Keratinocyte (primary cell): ENCODE data around the gene KLHL35. TPM values are rescaled to one million over a fixed set of nuclear protein-coding genes. Genes with fewer than 3 reads are reported as not detected.

Experiments
- DNase-seq: peaks from one replicate; pipeline ENCODE4 v3.0.0-alpha.2; 2011; ENCODE audit warnings: low read depth, missing footprints, low spot score
- FAIRE-seq: peaks from 2 replicates; lab custom pipeline; 2011; peaks lifted over from hg19 to GRCh38; lab: Jason Lieb, UNC
- H2AFZ ChIP-seq: 2 replicates; pipeline ENCODE4 v1.6.0; 2012; ENCODE audit warnings: low read length, control low read depth, inconsistent platforms; ENCODE audit not compliant: control insufficient read depth
- H3K27ac ChIP-seq: 2 replicates; pipeline ENCODE4 v1.5.1; 2011; ENCODE audit warnings: low read length; ENCODE audit not compliant: control insufficient read depth, insufficient read depth
- H3K27me3 ChIP-seq: 3 replicates; pipeline ENCODE4 v1.6.0; 2011; ENCODE audit warnings: low read length; ENCODE audit not compliant: control insufficient read depth, insufficient read depth; ENCODE audit errors: extremely low read depth
- H3K36me3 ChIP-seq, 2 experiments: 2 replicates in 1 of 2; 3 replicates in 1 of 2; pipeline ENCODE4 v1.5.1; 2011; ENCODE audit warnings: low read length in 2 of 2, mild to moderate bottlenecking in 1 of 2; ENCODE audit not compliant: control insufficient read depth in 2 of 2, insufficient read depth in 2 of 2; ENCODE audit errors: extremely low read depth in 1 of 2
- H3K4me1 ChIP-seq: 3 replicates; pipeline ENCODE4 v1.5.1; 2011; ENCODE audit warnings: low read length; ENCODE audit not compliant: control insufficient read depth, insufficient read depth; ENCODE audit errors: extremely low read depth
- H3K4me2 ChIP-seq: 3 replicates; pipeline ENCODE4 v1.6.0; 2011; ENCODE audit warnings: low read depth, low read length; ENCODE audit not compliant: control insufficient read depth, insufficient read depth; ENCODE audit errors: extremely low read depth
- H3K4me3 ChIP-seq, 3 experiments: fragments of 200-600 bp in 1 of 3; sonication (generic) in 1 of 3; 2 replicates in 2 of 3; 3 replicates in 1 of 3; pipeline ENCODE4 v1.5.1; 2011 to 2016; ENCODE audit warnings: low read length in 3 of 3, mild to moderate bottlenecking in 3 of 3, control low read depth in 2 of 3, inconsistent platforms in 1 of 3, low read depth in 1 of 3, mixed read lengths in 1 of 3, mixed run types in 1 of 3, moderate library complexity in 1 of 3; ENCODE audit not compliant: control insufficient read depth in 2 of 3, insufficient read depth in 2 of 3; ENCODE audit errors: extremely low read depth in 1 of 3
- H3K79me2 ChIP-seq: 2 replicates; pipeline ENCODE4 v1.6.0; 2012; ENCODE audit warnings: low read length; ENCODE audit not compliant: control insufficient read depth, insufficient read depth
- H3K9ac ChIP-seq: 3 replicates; pipeline ENCODE4 v1.6.0; 2011; ENCODE audit warnings: low read length; ENCODE audit not compliant: control insufficient read depth, insufficient read depth; ENCODE audit errors: extremely low read depth
- H3K9me1 ChIP-seq: 3 replicates; pipeline ENCODE4 v1.6.0; 2011; ENCODE audit warnings: low read length; ENCODE audit not compliant: control insufficient read depth, insufficient read depth; ENCODE audit errors: extremely low read depth
- H3K9me3 ChIP-seq: 2 replicates; pipeline ENCODE4 v1.5.1; 2012; ENCODE audit warnings: low read depth, low read length; ENCODE audit not compliant: control insufficient read depth
- H4K20me1 ChIP-seq: 3 replicates; pipeline ENCODE4 v1.6.0; 2011; ENCODE audit warnings: low read length; ENCODE audit not compliant: control insufficient read depth, insufficient read depth; ENCODE audit errors: extremely low read depth
- CTCF ChIP-seq, 3 experiments: IDR thresholded peaks in 1 of 3; conservative IDR thresholded peaks in 1 of 3; optimal IDR thresholded peaks in 1 of 3; 2 replicates in 2 of 3; 3 replicates in 1 of 3; pipeline versions ENCODE3 to v1.5.1; 2011; ENCODE audit warnings: low read length in 3 of 3, mild to moderate bottlenecking in 3 of 3, moderate library complexity in 2 of 3, control low read depth in 1 of 3, inconsistent platforms in 1 of 3; ENCODE audit not compliant: insufficient read depth in 2 of 3; ENCODE audit errors: extremely low read depth in 1 of 3
- EZH2 ChIP-seq: IDR thresholded peaks from one replicate; pipeline ENCODE4 v1.6.1; 2012; ENCODE audit warnings: inconsistent platforms, mild to moderate bottlenecking, low read length, moderate library complexity
- dilution Hi-C: fragments of 300-500 bp; cut with MboI; formaldehyde crosslinking; loops from one replicate; pipeline ENCODE4 v1.7.0; 2020; ENCODE audit warnings: low sequenced_read_pairs; ENCODE audit not compliant: extremely low pct_ligation_motif_present
- polyA plus RNA-seq, 5 experiments: library from polyadenylated mRNA; depleted of rRNA in 3 of 5; stranded (reverse) in 3 of 5; stranded (forward) in 1 of 5; unstranded in 1 of 5; fragments of >200 nt; gene quantifications; 1 replicate in 1 of 5; 2 replicates in 3 of 5; 3 replicates in 1 of 5; pipeline versions ENCODE4 v1.2.1 to v1.2.3, GENCODE V29; 2011 to 2012; ENCODE audit warnings: missing spikeins in 2 of 5, low read depth in 1 of 5, low replicate concordance in 1 of 5

The KLHL35 gene
- polyA plus RNA-seq, 1 donor (not counting 4 experiments of a cell fraction or from before 2014, with no cell fraction given), result 0.58 TPM

GRCh38 chr11:75422248-75423231, 10.5 kb downstream of the KLHL35 start:
- H4K20me1 ChIP-seq, result no peaks in the 10 kb centered on the region
- no peaks in the 10 kb centered on the region for H3K79me2 ChIP-seq
- FAIRE-seq (no peak), DNase-seq (no peak)
- no peak overlapping the region for H3K4me3 ChIP-seq
- H3K36me3 ChIP-seq, result peaks cover 3 to 10% of the 10 kb centered on the region in 2 experiments
- H3K4me2 ChIP-seq, result no peak overlapping the region
- no peak overlapping the region for H2AFZ ChIP-seq
- TF ChIP-seq CTCF (optimal IDR thresholded peaks at IDR 0.05 in 1 of 3, IDR thresholded peaks at IDR 0.05 in 1 of 3, conservative IDR thresholded peaks at IDR 0.05 in 1 of 3; ENCODE audit: extremely low read depth in 1 of 3, insufficient read depth in 2 of 3, low read length in 3 of 3) (no peak), EZH2 (no peak)
- H3K27ac ChIP-seq, result no peak overlapping the region
- H3K4me1 ChIP-seq, result peaks cover 15% of the 10 kb centered on the region
- H3K27me3 ChIP-seq, result no peaks in the 10 kb centered on the region
- dilution Hi-C loops, result no loop called here
- H3K9me3 ChIP-seq, result no peaks in the 10 kb centered on the region
- no peak overlapping the region for H3K9ac ChIP-seq
- H3K9me1 ChIP-seq, result no peaks in the 10 kb centered on the region

- Histone ChIP-seq H3K9me3 (no peaks in the 10 kb centered on the region), H3K27me3 (no peaks in the 10 kb centered on the region), H3K79me2 (no peaks in the 10 kb centered on the region), H2AFZ (no peak overlapping the region), H3K9me1 (no peaks in the 10 kb centered on the region), H3K9ac (no peak overlapping the region), H3K4me1 (peaks cover 15% of the 10 kb centered on the region), H3K4me2 (no peak overlapping the region), H4K20me1 (no peaks in the 10 kb centered on the region), H3K4me3 (no peak overlapping the region), H3K27ac (no peak overlapping the region), H3K36me3 (peaks cover 3 to 10% of the 10 kb centered on the region in 2 experiments)
- DNase-seq, result no peak
- FAIRE-seq, result no peak
- TF ChIP-seq EZH2 (no peak), CTCF (optimal IDR thresholded peaks at IDR 0.05 in 1 of 3, IDR thresholded peaks at IDR 0.05 in 1 of 3, conservative IDR thresholded peaks at IDR 0.05 in 1 of 3; ENCODE audit: extremely low read depth in 1 of 3, insufficient read depth in 2 of 3, low read length in 3 of 3) (no peak)
- dilution Hi-C loops, result no loop called here
These were observed 11.1 kb downstream of the KLHL35 start for GRCh38 chr11:75421902-75422247.
